K562 (cell line): ENCODE results near the gene PLSCR3. TPM values are rescaled to one million over a fixed set of nuclear protein-coding genes. Genes with fewer than 3 reads are reported as not detected.

Experiments used
- ATAC-seq: fragments of 200-7000 bp; cut with Tn5 transposase; 3 replicates; pipeline ENCODE4 v1.9.1; 2020; ENCODE audit warnings: moderate library complexity
- BruUV-seq: library from RNA; stranded (reverse); fragments of 400-500 nt; replicated peaks from 2 replicates; lab custom pipeline; 2021; lab: Mats Ljungman, UMichigan
- CTCF ChIA-PET: fragments of 300-600 bp; formaldehyde crosslinking; extraction: SDS; loops from one replicate; lab custom pipeline; 2021; ENCODE audit warnings: low intra/inter-chr PET ratio; lab: Yijun Ruan, JAX
- POLR2A ChIA-PET: fragments of 300-600, 350-650 bp; sonication (Branson Sonifier 250); formaldehyde crosslinking; extraction: SDS; loops from one replicate; lab custom pipeline; 2021; ENCODE audit warnings: antibody characterized with exemption, inconsistent platforms; lab: Yijun Ruan, JAX
- DNase-seq, 4 experiments: peaks; one replicate each; pipeline versions ENCODE4 v3.0.0 to v3.0.0-alpha.2; 2011 to 2018; ENCODE audit warnings: low spot score in 3 of 4, mixed read lengths in 3 of 4; ENCODE audit errors: extremely low read depth in 1 of 4
- FAIRE-seq: peaks from 2 replicates; lab custom pipeline; 2011; peaks lifted over from hg19 to GRCh38; lab: Jason Lieb, UNC
- H2AFZ ChIP-seq: 2 replicates; pipeline ENCODE4 v1.6.0; 2011; ENCODE audit warnings: low read depth, low read length, control low read depth, inconsistent platforms
- H3K27ac ChIP-seq: fragments of 200-600 bp; 3 replicates; pipeline ENCODE4 v1.8.0; 2011; ENCODE audit warnings: low read depth, mild to moderate bottlenecking, control low read depth, inconsistent platforms, low read length, moderate library complexity, mixed read lengths; ENCODE audit errors: extremely low read depth
- H3K27me3 ChIP-seq, 2 experiments: fragments of 300-600 bp in 1 of 2; 2 replicates in 1 of 2; 3 replicates in 1 of 2; pipeline versions ENCODE4 v1.6.0 to v1.8.0; 2011; ENCODE audit warnings: inconsistent platforms in 2 of 2, low read length in 2 of 2, mild to moderate bottlenecking in 1 of 2, mixed read lengths in 1 of 2, moderate library complexity in 1 of 2; ENCODE audit not compliant: control insufficient read depth in 2 of 2, insufficient read depth in 2 of 2
- H3K36me3 ChIP-seq: fragments of 300-600 bp; 3 replicates; pipeline ENCODE4 v1.8.0; 2011; ENCODE audit warnings: mild to moderate bottlenecking, low read length, inconsistent platforms; ENCODE audit not compliant: control insufficient read depth, insufficient read depth
- H3K4me1 ChIP-seq, 2 experiments: fragments of 200-600 bp in 1 of 2; replicated peaks in 1 of 2; 2 replicates in 1 of 2; 3 replicates in 1 of 2; pipeline versions ENCODE4 v1.5.1 to v1.8.0; 2011; ENCODE audit warnings: inconsistent platforms in 2 of 2, low read length in 2 of 2, mild to moderate bottlenecking in 1 of 2, mixed read lengths in 1 of 2, moderate library complexity in 1 of 2; ENCODE audit not compliant: control insufficient read depth in 2 of 2, insufficient read depth in 2 of 2
- H3K4me2 ChIP-seq: 2 replicates; pipeline ENCODE4 v1.6.1; 2011; ENCODE audit warnings: low read length, control low read depth, inconsistent platforms, mixed read lengths; ENCODE audit not compliant: insufficient read depth
- H3K4me3 ChIP-seq: fragments of 200-600 bp; sonication (generic), shearing (Covaris generic); 2 replicates; pipeline ENCODE4 v1.5.1; 2016; ENCODE audit warnings: control low read depth, inconsistent platforms
- H3K79me2 ChIP-seq: fragments of 200-600 bp; 3 replicates; pipeline ENCODE4 v1.8.0; 2011; ENCODE audit warnings: low read length, inconsistent platforms; ENCODE audit not compliant: control insufficient read depth, insufficient read depth
- H3K9ac ChIP-seq, 2 experiments: 2 replicates each; pipeline versions ENCODE4 v1.6.0 to v1.6.1; 2011; ENCODE audit warnings: low read depth in 2 of 2, low read length in 2 of 2, control low read depth in 1 of 2, inconsistent platforms in 1 of 2, mild to moderate bottlenecking in 1 of 2, mixed read lengths in 1 of 2; ENCODE audit not compliant: insufficient read depth in 1 of 2
- H3K9me1 ChIP-seq: one replicate; pipeline ENCODE4 v1.6.0; 2011; ENCODE audit warnings: inconsistent platforms, mild to moderate bottlenecking, low read length, moderate library complexity; ENCODE audit not compliant: control insufficient read depth, insufficient read depth
- H3K9me3 ChIP-seq: replicated peaks from 2 replicates; pipeline ENCODE4 v1.5.1; 2011; ENCODE audit warnings: low read depth, low read length, inconsistent platforms; ENCODE audit not compliant: control insufficient read depth, insufficient read depth
- H4K20me1 ChIP-seq: replicated peaks from 2 replicates; pipeline ENCODE4 v1.6.1; 2011; ENCODE audit warnings: low read length, inconsistent platforms, mixed read lengths; ENCODE audit not compliant: control insufficient read depth, insufficient read depth
- BRF2 ChIP-seq: IDR thresholded peaks from 3 replicates; pipeline ENCODE4 v1.6.1; 2011; ENCODE audit warnings: borderline replicate concordance, mild to moderate bottlenecking; ENCODE audit not compliant: insufficient read length, insufficient read depth
- CREM ChIP-seq: IDR thresholded peaks from 2 replicates; pipeline ENCODE4 v1.6.1; 2014; ENCODE audit warnings: antibody characterized with exemption, low read depth
- CXXC5 ChIP-seq: fragments of 250-450 bp; sonication (Bioruptor Pico); IDR thresholded peaks from 2 replicates; pipeline ENCODE4 v1.8.0; 2022; ENCODE audit warnings: inconsistent platforms, mild to moderate bottlenecking, moderate library complexity
- DEAF1 ChIP-seq: fragments of 450-650 bp; formaldehyde crosslinking; IDR thresholded peaks from 2 replicates; pipeline ENCODE4 v1.4.0; 2020; ENCODE audit warnings: mild to moderate bottlenecking, moderate library complexity
- EP400 ChIP-seq: fragments of 450-650 bp; IDR thresholded peaks from 2 replicates; pipeline ENCODE4 v1.6.1; 2017; ENCODE audit warnings: antibody characterized with exemption, mild to moderate bottlenecking, moderate library complexity
- HNRNPH1 ChIP-seq: fragments of 200-400 bp; formaldehyde crosslinking; optimal IDR thresholded peaks from 2 replicates; pipeline ENCODE3; 2017; ENCODE audit warnings: low read depth, mild to moderate bottlenecking, low read length, moderate library complexity
- HNRNPK ChIP-seq: fragments of 200-400 bp; formaldehyde crosslinking; IDR thresholded peaks from one replicate; pipeline ENCODE4 v1.6.1; 2018; ENCODE audit warnings: mild to moderate bottlenecking, low read depth, low read length; ENCODE audit not compliant: poor library complexity, severe bottlenecking
- MAFK ChIP-seq: IDR thresholded peaks from 2 replicates; pipeline ENCODE4 v1.6.1; 2011; ENCODE audit warnings: low read length, improper control_type of control experiment
- NBN ChIP-seq: fragments of 450-650 bp; IDR thresholded peaks from 2 replicates; pipeline ENCODE4 v1.6.1; 2016; ENCODE audit warnings: low read depth, mild to moderate bottlenecking
- NCOR1 ChIP-seq: fragments of 450-650 bp; IDR thresholded peaks from 2 replicates; pipeline ENCODE4 v1.6.1; 2016; ENCODE audit warnings: mild to moderate bottlenecking, moderate library complexity
- PRDM10 ChIP-seq: fragments of 450-650 bp; IDR thresholded peaks from 2 replicates; pipeline ENCODE4 v1.6.1; 2018; ENCODE audit not compliant: partially characterized antibody
- RCOR1 ChIP-seq, 2 experiments: IDR thresholded peaks; 2 replicates each; pipeline ENCODE4 v1.6.1; 2012; ENCODE audit warnings: low read depth in 2 of 2, low read length in 2 of 2, borderline replicate concordance in 1 of 2, improper control_type of control experiment in 1 of 2
- SIX5 ChIP-seq, 2 experiments: IDR thresholded peaks; 2 replicates each; pipeline ENCODE4 v1.6.1; 2011; ENCODE audit warnings: low read length in 2 of 2, borderline replicate concordance in 1 of 2, low read depth in 1 of 2, mild to moderate bottlenecking in 1 of 2, moderate library complexity in 1 of 2; ENCODE audit not compliant: insufficient read depth in 1 of 2
- SNIP1 ChIP-seq: fragments of 450-650 bp; IDR thresholded peaks from 2 replicates; pipeline ENCODE4 v1.7.1; 2017; ENCODE audit warnings: low read depth, mild to moderate bottlenecking
- ZNF23 ChIP-seq: fragments of 250-450 bp; sonication (Bioruptor Pico); IDR thresholded peaks from 2 replicates; pipeline ENCODE4 v1.4.0; 2020; ENCODE audit warnings: mild to moderate bottlenecking
- ZNF583 ChIP-seq: fragments of 250-450 bp; sonication (Bioruptor Pico); IDR thresholded peaks from 2 replicates; pipeline ENCODE4 v1.4.0; 2020
- WGBS: fragments of 100-300 bp; shearing (Covaris generic); methylation state at CpG from one replicate; pipeline ENCODE4 v1.1.6; 2016; ENCODE audit warnings: low coverage, mixed read lengths; ENCODE audit not compliant: insufficient coverage; ENCODE audit errors: missing lambda C conversion rate; 5-methylcytosine and 5-hydroxymethylcytosine counted together
- in situ Hi-C: fragments of 300-500 bp; cut with MboI; formaldehyde crosslinking; loops from 4 replicates; pipeline ENCODE4 v1.15.0; 2018; ENCODE audit warnings: inconsistent platforms, mixed read lengths
- intact Hi-C: fragments of 100-400 bp; cut with micrococcal nuclease; formaldehyde crosslinking; loops from 2 replicates; pipeline ENCODE4 v1.14.2; 2022
- polyA plus RNA-seq, 8 experiments: library from polyadenylated mRNA; depleted of rRNA in 4 of 8; stranded (reverse) in 5 of 8; unstranded in 3 of 8; fragments of >200 nt; fragmentation: Nextera tagmentation in 2 of 8; fragmentation: Illumina TruSeq in 1 of 8; extraction: Ambion mirVana in 2 of 8; extraction: Trizol in 1 of 8; gene quantifications; 2 replicates each; pipeline versions ENCODE4 v1.2.1 to v1.2.3, GENCODE V29; 2011 to 2014; ENCODE audit warnings: inconsistent platforms in 1 of 8, missing spikeins in 1 of 8
- total RNA-seq, 7 experiments: library from RNA; depleted of rRNA in 6 of 7; stranded (reverse); fragments of >200 nt in 6 of 7; fragmentation: Illumina TruSeq in 2 of 7; extraction: Trizol in 2 of 7; gene quantifications; 2 replicates each; pipeline versions ENCODE4 v1.2.1 to v1.2.3, GENCODE V29; 2011 to 2021; ENCODE audit warnings: low replicate concordance in 1 of 7

Gene PLSCR3
- total and polyA plus RNA-seq, 9 of the 15 experiments (the other 6 are each of a cell fraction or from before 2014, with no cell fraction given): 3.2 to 16.8 (median 4.5) TPM

DNA sequence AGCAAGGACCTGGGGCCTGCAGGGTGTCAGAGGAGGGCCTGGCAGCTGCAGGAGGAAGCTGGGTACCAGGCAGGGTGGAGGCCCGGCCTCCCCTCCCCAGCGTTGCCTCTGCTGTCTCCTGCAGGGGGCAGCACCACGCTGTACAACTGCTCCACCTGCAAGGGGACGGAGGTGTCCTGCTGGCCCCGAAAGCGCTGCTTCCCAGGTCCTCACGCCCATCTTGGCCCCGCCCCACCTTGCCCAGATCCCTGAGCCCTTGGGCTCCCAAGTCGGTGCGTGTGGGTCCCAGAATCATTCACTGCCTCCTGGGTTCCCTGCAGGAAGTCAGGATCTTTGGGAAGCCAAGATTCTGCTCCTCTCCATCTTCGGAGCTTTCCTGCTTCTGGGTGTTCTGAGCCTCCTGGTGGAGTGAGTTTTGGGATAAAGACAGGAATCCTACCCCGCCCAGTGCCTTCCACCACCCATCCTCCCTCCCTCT lies 38.2 kb downstream of the PLSCR3 start:
- peak overlapping the region in 1 of 2 experiments; percentile 68; a peak in 2 of 4 replicates for H3K9ac ChIP-seq
- H3K4me3 ChIP-seq: no peak overlapping the region
- ATAC-seq (peak; percentile 77), FAIRE-seq (peak; percentile 88), DNase-seq (peak; percentile 78 to 86 (median 81))
- H2AFZ ChIP-seq: 0 out of 2 replicates have a peak overlapping the region, but pooled peaks have one; percentile 48
- no peaks in the 10 kb centered on the region for H3K27me3 ChIP-seq
- peaks cover 0 to 37% of the 10 kb centered on the region in 2 experiments; a peak in 3 of 5 replicates for H3K4me1 ChIP-seq
- H3K9me3 ChIP-seq: no peaks in the 10 kb centered on the region
- ChIA-PET POLR2A (interaction anchor here (0.6 to 1.6 kb wide), 6 partner anchors 24 to 230 kb away, joined by 3 to 7 read pairs (median 4); no protein-coding TSS in a partner anchor), CTCF (interaction anchor here (0.6 to 1.7 kb wide), 3 partner anchors 127 to 220 kb away, joined by 3 to 9 read pairs (median 5); no protein-coding TSS in a partner anchor)
- no TSS peak for BruUV-seq
- WGBS: 5% methylated on average over 11 of the region's 12 CpGs
- no peak overlapping the region for H3K27ac ChIP-seq
- H3K9me1 ChIP-seq: no peaks in the 10 kb centered on the region
- H4K20me1 ChIP-seq: no peaks in the 10 kb centered on the region
- H3K4me2 ChIP-seq: peak overlapping the region; percentile 54; the same call in 1 of the 2 replicates
- no peaks in the 10 kb centered on the region for H3K36me3 ChIP-seq
- H3K79me2 ChIP-seq: peaks cover 3% of the 10 kb centered on the region
- in situ Hi-C loops: loop anchor here (10.0 kb wide), 1 partner anchor 199 kb away; the partner anchor contains the start of gene TNFSF13
- intact Hi-C loops: loop anchor here (5.0 kb wide), 2 partner anchors 146 to 206 kb away; partner anchors contain the start of gene SENP3
- TF ChIP-seq HNRNPK (no peak), BRF2 (no peak), HNRNPH1 (no peak), NBN (no peak), SNIP1 (no peak), ZNF583 (CRISPR knock-in tag) (no peak), ZNF23 (CRISPR knock-in tag) (no peak), CREM (0 out of 2 replicates have a peak, but pooled peaks have one; percentile 41), EP400 (no peak), PRDM10 (no peak), MAFK (no peak), SIX5 (IDR thresholded peaks at IDR 0.05; ENCODE audit: borderline replicate concordance in 1 of 2, insufficient read depth in 1 of 2, low read depth in 1 of 2, low read length in 2 of 2) (no peak), DEAF1 (CRISPR knock-in tag) (peak; percentile 50), CXXC5 (CRISPR knock-in tag) (peak; percentile 37), RCOR1 (IDR thresholded peaks at IDR 0.05; ENCODE audit: borderline replicate concordance in 1 of 2, low read depth in 2 of 2, low read length in 2 of 2) (peak in 1 of 2 experiments; percentile 61; a peak in 2 of 4 replicates), NCOR1 (no peak)
